HCT116 (cell line): Measurements from ENCODE around the gene POLE. TPM values are rescaled to one million over a fixed set of nuclear protein-coding genes. Genes with fewer than 3 reads are reported as not detected.

Experiments used
- CBX3 ChIP-seq: IDR thresholded peaks from 2 replicates; pipeline ENCODE4 v1.6.1; 2012; ENCODE audit warnings: low read depth
- CEBPB ChIP-seq: IDR thresholded peaks from 2 replicates; pipeline ENCODE4 v1.6.1; 2012; ENCODE audit warnings: low read depth
- EZH2phosphoT487 ChIP-seq: fragments of 200-600 bp; IDR thresholded peaks from 2 replicates; pipeline ENCODE4 v1.6.1; 2018; ENCODE audit warnings: antibody characterized with exemption, borderline replicate concordance
- POLR2A ChIP-seq: IDR thresholded peaks from 2 replicates; pipeline ENCODE4 v1.7.0; 2011; ENCODE audit warnings: borderline replicate concordance; ENCODE audit not compliant: insufficient read depth, insufficient read length; ENCODE audit errors: extremely low read depth
- POLR2AphosphoS5 ChIP-seq: IDR thresholded peaks from 2 replicates; pipeline ENCODE4 v1.6.1; 2011; ENCODE audit warnings: mild to moderate bottlenecking, low read depth, low read length, moderate library complexity
- SIN3A ChIP-seq: IDR thresholded peaks from 2 replicates; pipeline ENCODE4 v1.6.1; 2012; ENCODE audit warnings: low read depth
- SP1 ChIP-seq: IDR thresholded peaks from 2 replicates; pipeline ENCODE4 v1.6.1; 2012; ENCODE audit warnings: low read depth
- TCF7L2 ChIP-seq: IDR thresholded peaks from 2 replicates; pipeline ENCODE4 v1.7.0; 2011; ENCODE audit warnings: borderline replicate concordance, inconsistent platforms; ENCODE audit not compliant: insufficient read depth, insufficient read length; ENCODE audit errors: extremely low read depth
- ZNF274 ChIP-seq: fragments of 200-500 bp; sonication (Bioruptor generic); IDR thresholded peaks from 2 replicates; pipeline ENCODE4 v1.6.1; 2014; ENCODE audit warnings: mild to moderate bottlenecking, low read depth, low read length, inconsistent platforms
- total RNA-seq: library from RNA; stranded (reverse); gene quantifications from one replicate; pipeline ENCODE4 v1.2.1, GENCODE V29; 2021; ENCODE audit not compliant: unreplicated experiment
- TF ChIP-seq, protein P1 (sequence below): IDR thresholded peaks from 2 replicates; pipeline ENCODE4 v1.6.1; 2011; ENCODE audit warnings: mild to moderate bottlenecking, low read length, moderate library complexity; ENCODE audit not compliant: insufficient replicate concordance; ENCODE audit errors: extremely low read depth
- TF ChIP-seq, protein P2 (sequence below), 3 experiments: fragments of 200-600 bp in 1 of 3; sonication (generic) in 1 of 3; IDR thresholded peaks in 2 of 3; conservative IDR thresholded peaks in 1 of 3; 2 replicates each; pipeline ENCODE4 v1.5.1; 2012 to 2017; ENCODE audit warnings: low read depth in 2 of 3, low read length in 2 of 3, antibody characterized with exemption in 1 of 3, borderline replicate concordance in 1 of 3, control low read depth in 1 of 3, mild to moderate bottlenecking in 1 of 3, mixed read lengths in 1 of 3, mixed run types in 1 of 3, moderate library complexity in 1 of 3; ENCODE audit not compliant: insufficient read depth in 1 of 3

POLE gene
- total RNA-seq, 1 experiment from 2014 or later, result 128 TPM

DNA sequence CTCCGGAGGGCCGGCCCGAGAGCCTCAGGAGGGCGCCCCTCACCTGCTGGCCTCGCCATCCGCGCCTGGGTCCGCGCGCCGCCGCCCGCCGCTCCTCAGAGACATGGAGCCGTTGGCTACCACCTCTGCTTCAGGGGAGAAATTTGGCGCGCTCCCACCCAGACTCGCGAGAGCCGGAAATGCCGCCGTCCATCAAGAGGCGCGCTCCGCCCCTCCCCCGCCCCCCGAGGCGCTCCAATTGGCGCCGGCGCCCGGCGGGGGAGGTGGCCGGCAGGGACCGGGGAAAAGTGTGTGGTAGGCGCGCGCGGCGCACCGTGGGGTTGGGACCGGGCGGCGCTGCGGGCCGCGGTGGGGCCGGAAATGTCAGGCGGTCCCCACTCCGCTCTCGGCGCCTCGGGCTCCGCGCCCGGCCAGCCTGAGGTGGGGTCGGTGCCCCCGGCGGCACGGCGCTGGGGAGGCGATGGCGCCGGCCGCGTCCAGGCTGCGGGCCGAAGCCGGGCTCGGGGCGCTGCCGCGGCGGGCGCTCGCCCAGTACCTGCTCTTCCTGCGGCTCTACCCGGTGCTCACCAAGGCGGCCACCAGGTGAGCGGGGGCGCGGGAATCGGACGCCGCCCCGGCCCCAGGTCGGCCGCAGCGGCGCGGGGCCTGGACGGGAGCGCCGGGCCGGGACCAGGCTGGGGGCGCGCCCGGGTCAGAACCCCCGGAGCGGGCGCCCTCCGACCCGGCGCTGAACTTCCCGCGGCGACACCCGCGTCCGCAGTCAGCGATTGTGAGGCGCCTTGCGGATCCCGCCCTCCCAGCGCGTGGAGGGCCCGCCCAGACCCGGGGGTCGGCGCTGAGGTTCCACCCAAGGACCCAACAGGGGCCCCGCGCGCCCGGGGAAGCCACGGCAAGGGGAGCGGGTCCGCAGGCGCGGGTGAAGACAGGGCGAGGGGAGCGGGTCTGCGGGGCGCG is at the start of gene POLE, which contains the start of gene PXMP2 (continued):
- TF ChIP-seq, protein P1, sequence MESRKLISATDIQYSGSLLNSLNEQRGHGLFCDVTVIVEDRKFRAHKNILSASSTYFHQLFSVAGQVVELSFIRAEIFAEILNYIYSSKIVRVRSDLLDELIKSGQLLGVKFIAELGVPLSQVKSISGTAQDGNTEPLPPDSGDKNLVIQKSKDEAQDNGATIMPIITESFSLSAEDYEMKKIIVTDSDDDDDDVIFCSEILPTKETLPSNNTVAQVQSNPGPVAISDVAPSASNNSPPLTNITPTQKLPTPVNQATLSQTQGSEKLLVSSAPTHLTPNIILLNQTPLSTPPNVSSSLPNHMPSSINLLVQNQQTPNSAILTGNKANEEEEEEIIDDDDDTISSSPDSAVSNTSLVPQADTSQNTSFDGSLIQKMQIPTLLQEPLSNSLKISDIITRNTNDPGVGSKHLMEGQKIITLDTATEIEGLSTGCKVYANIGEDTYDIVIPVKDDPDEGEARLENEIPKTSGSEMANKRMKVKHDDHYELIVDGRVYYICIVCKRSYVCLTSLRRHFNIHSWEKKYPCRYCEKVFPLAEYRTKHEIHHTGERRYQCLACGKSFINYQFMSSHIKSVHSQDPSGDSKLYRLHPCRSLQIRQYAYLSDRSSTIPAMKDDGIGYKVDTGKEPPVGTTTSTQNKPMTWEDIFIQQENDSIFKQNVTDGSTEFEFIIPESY, result peak; percentile 97
- TF ChIP-seq, protein P2, sequence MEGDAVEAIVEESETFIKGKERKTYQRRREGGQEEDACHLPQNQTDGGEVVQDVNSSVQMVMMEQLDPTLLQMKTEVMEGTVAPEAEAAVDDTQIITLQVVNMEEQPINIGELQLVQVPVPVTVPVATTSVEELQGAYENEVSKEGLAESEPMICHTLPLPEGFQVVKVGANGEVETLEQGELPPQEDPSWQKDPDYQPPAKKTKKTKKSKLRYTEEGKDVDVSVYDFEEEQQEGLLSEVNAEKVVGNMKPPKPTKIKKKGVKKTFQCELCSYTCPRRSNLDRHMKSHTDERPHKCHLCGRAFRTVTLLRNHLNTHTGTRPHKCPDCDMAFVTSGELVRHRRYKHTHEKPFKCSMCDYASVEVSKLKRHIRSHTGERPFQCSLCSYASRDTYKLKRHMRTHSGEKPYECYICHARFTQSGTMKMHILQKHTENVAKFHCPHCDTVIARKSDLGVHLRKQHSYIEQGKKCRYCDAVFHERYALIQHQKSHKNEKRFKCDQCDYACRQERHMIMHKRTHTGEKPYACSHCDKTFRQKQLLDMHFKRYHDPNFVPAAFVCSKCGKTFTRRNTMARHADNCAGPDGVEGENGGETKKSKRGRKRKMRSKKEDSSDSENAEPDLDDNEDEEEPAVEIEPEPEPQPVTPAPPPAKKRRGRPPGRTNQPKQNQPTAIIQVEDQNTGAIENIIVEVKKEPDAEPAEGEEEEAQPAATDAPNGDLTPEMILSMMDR (IDR thresholded peaks at IDR 0.05 in 2 of 3, conservative IDR thresholded peaks at IDR 0.05 in 1 of 3; ENCODE audit: borderline replicate concordance in 1 of 3, insufficient read depth in 1 of 3, low read depth in 2 of 3, low read length in 2 of 3), result no peak
- TF ChIP-seq SP1 (peak; percentile 85), POLR2AphosphoS5 (peak; percentile 73), CEBPB (no peak), ZNF274 (no peak), CBX3 (peak; percentile 52; the same call in 1 of the 2 replicates), POLR2A (peak; percentile 67), TCF7L2 (no peak), SIN3A (peak; percentile 96), EZH2phosphoT487 (no peak)
